ENCODE results near the gene GJD4. TPM values are rescaled to one million over a fixed set of nuclear protein-coding genes. Genes with fewer than 3 reads are reported as not detected.

Gene GJD4, protein sequence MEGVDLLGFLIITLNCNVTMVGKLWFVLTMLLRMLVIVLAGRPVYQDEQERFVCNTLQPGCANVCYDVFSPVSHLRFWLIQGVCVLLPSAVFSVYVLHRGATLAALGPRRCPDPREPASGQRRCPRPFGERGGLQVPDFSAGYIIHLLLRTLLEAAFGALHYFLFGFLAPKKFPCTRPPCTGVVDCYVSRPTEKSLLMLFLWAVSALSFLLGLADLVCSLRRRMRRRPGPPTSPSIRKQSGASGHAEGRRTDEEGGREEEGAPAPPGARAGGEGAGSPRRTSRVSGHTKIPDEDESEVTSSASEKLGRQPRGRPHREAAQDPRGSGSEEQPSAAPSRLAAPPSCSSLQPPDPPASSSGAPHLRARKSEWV
- total RNA-seq (2014; rRNA removed; shearing (Covaris generic)) = not detected in 2 replicates
- total RNA-seq (2022) = not detected in 2 replicates
- percentile 9 among the genes with signal in this experiment for Bru-seq, nascent RNA
- not detected for BruChase-seq, experiment 1, labeled RNA remaining after a 6-hour chase
- BruChase-seq, experiment 2, labeled RNA remaining after a 2-hour chase = not detected
- long read RNA-seq = 0 reads

DNA sequence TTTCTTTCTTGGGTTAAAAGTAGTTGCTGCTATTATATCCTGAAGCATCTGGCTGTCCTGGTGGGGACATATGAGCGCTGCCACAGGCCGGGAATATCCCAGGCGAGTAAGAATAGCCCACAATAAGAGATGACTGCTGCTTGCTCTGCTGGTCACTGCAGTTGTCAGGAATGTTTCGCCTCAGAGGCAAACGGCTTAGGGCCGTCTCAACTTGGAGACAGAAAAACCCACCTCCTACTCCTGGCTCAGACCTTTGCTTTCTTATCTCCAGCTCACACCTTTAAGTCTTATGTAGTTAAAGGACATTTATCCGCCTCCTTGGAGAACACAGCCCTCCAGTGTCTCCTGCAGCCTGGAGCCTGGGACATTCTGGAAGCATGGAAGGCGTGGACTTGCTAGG lies at the start of gene GJD4:
GJD4 (plus strand) TSS at position 151 of the 400 bp plus-strand sequence; CDS start at position 378, 227 bp downstream.
- no peak within 1 kb of the TSS for H3K4me2 ChIP-seq (ENCODE audit: low read length)
- H3K9me2 ChIP-seq (ENCODE audit: insufficient read depth, low read length) = no peaks in the 10 kb centered on the region
- intact Hi-C loops (cut with micrococcal nuclease; ENCODE audit: unreplicated experiment) = no loop called here
- POLR2A ChIA-PET = no interaction called here
- no peak within 1 kb of the TSS for H2AFZ ChIP-seq (ENCODE audit: low read length)
- no peaks in the 10 kb centered on the region for H4K20me1 ChIP-seq (ENCODE audit: insufficient read depth, low read length)
- CTCF ChIA-PET (ENCODE audit: unreplicated experiment) = no interaction called here
- H3K9me3 ChIP-seq (ENCODE audit: low read length) = no peaks in the 10 kb centered on the region
- TF ChIP-seq EZH2phosphoT487 (IDR thresholded peaks at IDR 0.05; ENCODE audit: borderline replicate concordance, low read depth, low read length) = no peak
- TF ChIP-seq, protein P1, sequence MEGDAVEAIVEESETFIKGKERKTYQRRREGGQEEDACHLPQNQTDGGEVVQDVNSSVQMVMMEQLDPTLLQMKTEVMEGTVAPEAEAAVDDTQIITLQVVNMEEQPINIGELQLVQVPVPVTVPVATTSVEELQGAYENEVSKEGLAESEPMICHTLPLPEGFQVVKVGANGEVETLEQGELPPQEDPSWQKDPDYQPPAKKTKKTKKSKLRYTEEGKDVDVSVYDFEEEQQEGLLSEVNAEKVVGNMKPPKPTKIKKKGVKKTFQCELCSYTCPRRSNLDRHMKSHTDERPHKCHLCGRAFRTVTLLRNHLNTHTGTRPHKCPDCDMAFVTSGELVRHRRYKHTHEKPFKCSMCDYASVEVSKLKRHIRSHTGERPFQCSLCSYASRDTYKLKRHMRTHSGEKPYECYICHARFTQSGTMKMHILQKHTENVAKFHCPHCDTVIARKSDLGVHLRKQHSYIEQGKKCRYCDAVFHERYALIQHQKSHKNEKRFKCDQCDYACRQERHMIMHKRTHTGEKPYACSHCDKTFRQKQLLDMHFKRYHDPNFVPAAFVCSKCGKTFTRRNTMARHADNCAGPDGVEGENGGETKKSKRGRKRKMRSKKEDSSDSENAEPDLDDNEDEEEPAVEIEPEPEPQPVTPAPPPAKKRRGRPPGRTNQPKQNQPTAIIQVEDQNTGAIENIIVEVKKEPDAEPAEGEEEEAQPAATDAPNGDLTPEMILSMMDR (conservative IDR thresholded peaks at IDR 0.05; ENCODE audit: low read length) = no peak
- H3K36me3 ChIP-seq (ENCODE audit: insufficient read depth, low read length) = no peaks in the 10 kb centered on the region
- DNase-seq (ENCODE audit: low spot score) = no peak
- no TSS peak for BruUV-seq (replicated peaks)
- no peak within 1 kb of the TSS for H3K4me3 ChIP-seq (ENCODE audit: low read depth, low read length, poor library complexity, severe bottlenecking)
- no peak within 1 kb of the TSS for H3K27ac ChIP-seq (ENCODE audit: low read depth, low read length, poor library complexity, severe bottlenecking)
- no peaks in the 10 kb centered on the region for H3K4me1 ChIP-seq (ENCODE audit: insufficient read depth, low read length, poor library complexity, severe bottlenecking)
- no peaks in the 10 kb centered on the region for H3K79me2 ChIP-seq (ENCODE audit: insufficient read depth, low read depth, low read length)

DNA sequence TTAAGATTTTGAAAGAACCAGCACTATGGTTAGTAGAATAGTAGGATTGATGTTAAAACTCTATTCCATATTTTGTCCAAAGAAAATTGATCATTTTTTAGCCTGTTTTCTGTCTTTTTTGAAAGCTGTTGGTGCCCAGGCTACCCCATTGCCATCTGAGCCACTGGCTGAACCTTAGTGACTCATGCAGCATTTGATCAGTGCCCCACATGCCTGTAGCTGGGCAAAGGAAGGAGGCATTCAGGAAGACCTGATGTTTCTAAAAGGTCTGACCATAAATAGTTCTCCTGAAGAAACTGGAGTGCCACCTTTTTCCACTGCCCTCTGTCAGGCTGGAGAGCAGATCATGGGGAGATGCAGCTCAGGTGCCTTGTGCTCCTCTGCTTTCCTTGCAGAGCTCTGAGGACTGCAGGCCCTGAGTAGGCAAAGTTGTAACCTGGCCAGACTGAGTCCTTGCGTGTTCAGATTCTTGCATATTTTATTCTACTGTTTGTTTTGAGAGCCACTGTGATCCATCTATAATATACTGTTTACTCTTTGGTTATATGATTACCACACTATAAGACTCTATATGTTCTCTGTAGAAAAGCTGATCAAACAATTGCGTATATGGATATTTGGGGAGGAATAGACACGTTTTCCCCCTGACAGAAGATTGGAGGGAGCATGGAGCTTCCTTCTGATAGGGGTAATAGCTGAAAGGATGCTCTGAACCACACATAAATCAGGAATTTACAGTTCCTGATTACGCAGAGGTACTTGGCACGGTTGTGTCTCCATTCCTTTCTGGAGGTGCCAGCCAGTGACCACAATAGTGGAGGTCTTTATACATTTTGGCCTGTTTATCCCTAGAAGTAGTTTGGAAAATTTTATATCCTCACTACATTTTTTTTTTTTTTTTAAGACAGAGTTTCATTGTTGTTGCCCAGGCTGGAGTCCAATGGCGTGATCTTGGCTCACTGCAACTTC lies 48.9 kb upstream of the GJD4 start:
- Histone ChIP-seq H4K20me1 (ENCODE audit: insufficient read depth, low read length) (no peaks in the 10 kb centered on the region), H3K4me3 (ENCODE audit: low read depth, low read length, poor library complexity, severe bottlenecking) (no peak overlapping the region), H3K79me2 (ENCODE audit: insufficient read depth, low read depth, low read length) (no peaks in the 10 kb centered on the region), H3K27ac (ENCODE audit: low read depth, low read length, poor library complexity, severe bottlenecking) (no peak overlapping the region), H3K4me1 (ENCODE audit: insufficient read depth, low read length, poor library complexity, severe bottlenecking) (peaks cover 22% of the 10 kb centered on the region), H3K4me2 (ENCODE audit: low read length) (no peak overlapping the region), H3K9me3 (ENCODE audit: low read length) (no peaks in the 10 kb centered on the region), H2AFZ (ENCODE audit: low read length) (no peak overlapping the region), H3K36me3 (ENCODE audit: insufficient read depth, low read length) (no peaks in the 10 kb centered on the region; the same call in 1 of the 2 replicates), H3K9me2 (ENCODE audit: insufficient read depth, low read length) (no peaks in the 10 kb centered on the region)
- no peak for DNase-seq (ENCODE audit: low spot score)
- no TSS peak for BruUV-seq (replicated peaks)
- no peak for TF ChIP-seq EZH2phosphoT487 (IDR thresholded peaks at IDR 0.05; ENCODE audit: borderline replicate concordance, low read depth, low read length)
- TF ChIP-seq, protein P1 (conservative IDR thresholded peaks at IDR 0.05; ENCODE audit: low read length) = no peak
- ChIA-PET POLR2A (interaction anchor here (0.6 to 1.6 kb wide), 8 partner anchors 8 to 1327 kb away, joined by 3 to 5 read pairs (median 3); no protein-coding TSS in a partner anchor), CTCF (ENCODE audit: unreplicated experiment) (no interaction called here)
- intact Hi-C loops (cut with micrococcal nuclease; ENCODE audit: unreplicated experiment) = no loop called here
